GM12873 (cell line): ENCODE results near the gene ZNF318.

Experiments used
- CTCF ChIP-seq: IDR thresholded peaks from 2 replicates; pipeline ENCODE4 v1.5.1; 2012; ENCODE audit warnings: low read depth, mild to moderate bottlenecking, moderate library complexity, low read length, control low read depth; ENCODE audit not compliant: insufficient read depth; ENCODE audit errors: missing control alignments

The ZNF318 gene

GRCh38 chr6:43391440-43392031 lies 22.1 kb upstream of the ZNF318 start:
- TF ChIP-seq CTCF = no peak

- TF ChIP-seq CTCF = no peak
Measured at GRCh38 chr6:43389730-43390295, 20.4 kb upstream of the ZNF318 start.

- TF ChIP-seq CTCF = peak; percentile 36
Measured at GRCh38 chr6:43386492-43386891, 17.0 kb upstream of the ZNF318 start.

GRCh38 chr6:43383021-43383667 lies 13.7 kb upstream of the ZNF318 start:
- no peak for TF ChIP-seq CTCF

GRCh38 chr6:43378631-43379030 lies 9.2 kb upstream of the ZNF318 start:
- peak; percentile 17 for TF ChIP-seq CTCF

- TF ChIP-seq CTCF = no peak
Measured at GRCh38 chr6:43377710-43378229, 8.3 kb upstream of the ZNF318 start.

GRCh38 chr6:43376551-43376981 lies 7.1 kb upstream of the ZNF318 start:
- TF ChIP-seq CTCF = no peak
